ENCODE data around the gene WBP2NL. TPM values are rescaled to one million over a fixed set of nuclear protein-coding genes. Genes with fewer than 3 reads are reported as not detected.

WBP2NL gene
- total RNA-seq, 2 donors from 2014 or later, result not detected

- Mint-ChIP-seq H3K4me1 (no peaks in the 10 kb centered on the region), H3K27ac (no peak overlapping the region), H3K9me3 (peaks cover 20% of the 10 kb centered on the region), H3K27me3 (ENCODE audit: insufficient read depth) (no peaks in the 10 kb centered on the region), H3K36me3 (ENCODE audit: low read depth) (peaks cover 4% of the 10 kb centered on the region), H3K4me3 (no peak overlapping the region)
- DNase-seq, result no peak
- Histone ChIP-seq H3K9me3 (ENCODE audit: control insufficient read depth, low read length) (peaks cover 13% of the 10 kb centered on the region), H3K4me3 (ENCODE audit: low read length) (no peak overlapping the region), H3K27me3 (ENCODE audit: control insufficient read depth, insufficient read depth, low read length, poor library complexity, severe bottlenecking) (no peaks in the 10 kb centered on the region), H3K27ac (ENCODE audit: low read depth, low read length) (no peak overlapping the region), H3K9ac (ENCODE audit: extremely low read depth, low read length, poor library complexity, severe bottlenecking) (no peak overlapping the region), H3K36me3 (ENCODE audit: control insufficient read depth, insufficient read depth, low read length) (no peaks in the 10 kb centered on the region), H3K4me1 (ENCODE audit: control insufficient read depth, insufficient read depth, low read length) (no peaks in the 10 kb centered on the region)
- TF ChIP-seq, protein P1, sequence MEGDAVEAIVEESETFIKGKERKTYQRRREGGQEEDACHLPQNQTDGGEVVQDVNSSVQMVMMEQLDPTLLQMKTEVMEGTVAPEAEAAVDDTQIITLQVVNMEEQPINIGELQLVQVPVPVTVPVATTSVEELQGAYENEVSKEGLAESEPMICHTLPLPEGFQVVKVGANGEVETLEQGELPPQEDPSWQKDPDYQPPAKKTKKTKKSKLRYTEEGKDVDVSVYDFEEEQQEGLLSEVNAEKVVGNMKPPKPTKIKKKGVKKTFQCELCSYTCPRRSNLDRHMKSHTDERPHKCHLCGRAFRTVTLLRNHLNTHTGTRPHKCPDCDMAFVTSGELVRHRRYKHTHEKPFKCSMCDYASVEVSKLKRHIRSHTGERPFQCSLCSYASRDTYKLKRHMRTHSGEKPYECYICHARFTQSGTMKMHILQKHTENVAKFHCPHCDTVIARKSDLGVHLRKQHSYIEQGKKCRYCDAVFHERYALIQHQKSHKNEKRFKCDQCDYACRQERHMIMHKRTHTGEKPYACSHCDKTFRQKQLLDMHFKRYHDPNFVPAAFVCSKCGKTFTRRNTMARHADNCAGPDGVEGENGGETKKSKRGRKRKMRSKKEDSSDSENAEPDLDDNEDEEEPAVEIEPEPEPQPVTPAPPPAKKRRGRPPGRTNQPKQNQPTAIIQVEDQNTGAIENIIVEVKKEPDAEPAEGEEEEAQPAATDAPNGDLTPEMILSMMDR (conservative IDR thresholded peaks at IDR 0.05), result no peak
- 87 to 100% methylated on average over 1 to 3 of the region's 3 CpGs for WGBS, 2 experiments (ENCODE audit: insufficient coverage in 1 of 2, insufficient read length in 1 of 2)
Observed at GRCh38 chr22:42052765-42053164, 54.2 kb downstream of the WBP2NL start.

DNA sequence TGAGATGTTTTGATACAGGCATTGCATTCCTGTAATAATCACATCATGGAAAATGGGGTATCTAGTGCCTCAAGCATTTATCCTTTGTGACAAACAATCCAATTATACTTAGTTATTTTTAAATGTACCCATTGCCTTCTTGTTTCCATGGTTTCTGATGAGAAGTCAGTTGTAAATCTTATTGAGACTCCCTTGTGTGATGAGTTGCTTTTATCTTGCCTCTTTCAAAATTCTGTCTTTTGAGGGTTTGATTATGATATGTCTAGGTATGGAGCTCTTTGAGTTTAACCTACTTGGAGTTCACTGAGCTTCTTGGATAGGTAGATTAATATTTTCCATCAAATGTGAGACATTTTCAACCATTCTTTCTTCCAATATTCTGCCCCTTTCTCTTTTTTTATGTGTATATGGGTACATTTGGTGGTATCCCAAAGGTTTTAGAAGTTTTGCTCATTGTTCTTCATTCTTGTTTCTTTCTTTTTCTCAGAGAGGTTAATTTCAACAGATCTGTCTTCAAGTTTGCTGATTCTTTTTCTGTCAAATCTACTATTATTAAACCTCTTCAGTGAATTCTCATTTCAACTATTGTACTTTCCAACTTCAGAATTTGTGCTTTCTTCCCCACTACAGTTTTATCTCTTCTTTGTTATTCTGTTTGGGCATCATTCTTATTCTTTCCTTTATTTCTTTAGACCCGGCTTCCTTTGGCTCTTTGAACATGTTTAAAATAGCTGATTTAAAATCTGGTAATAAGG is 58.3 kb downstream of the WBP2NL start:
- 100% methylated on average over 1 of the region's 1 CpG; no CpG with 5 or more reads in 1 of the 2 experiments for WGBS, 2 experiments (ENCODE audit: insufficient coverage in 1 of 2, insufficient read length in 1 of 2)
- Histone ChIP-seq H3K27me3 (ENCODE audit: control insufficient read depth, insufficient read depth, low read length, poor library complexity, severe bottlenecking) (no peaks in the 10 kb centered on the region), H3K36me3 (ENCODE audit: control insufficient read depth, insufficient read depth, low read length) (peaks cover 22% of the 10 kb centered on the region), H3K4me3 (ENCODE audit: low read length) (no peak overlapping the region), H3K9ac (ENCODE audit: extremely low read depth, low read length, poor library complexity, severe bottlenecking) (no peak overlapping the region), H3K4me1 (ENCODE audit: control insufficient read depth, insufficient read depth, low read length) (no peaks in the 10 kb centered on the region), H3K27ac (ENCODE audit: low read depth, low read length) (no peak overlapping the region), H3K9me3 (ENCODE audit: control insufficient read depth, low read length) (peaks cover 25% of the 10 kb centered on the region)
- H3K9me3 Mint-ChIP-seq, result peaks cover 31% of the 10 kb centered on the region
- no peak overlapping the region for H3K4me3 Mint-ChIP-seq
- TF ChIP-seq, protein P1 (conservative IDR thresholded peaks at IDR 0.05), result no peak
- no peak overlapping the region for H3K27ac Mint-ChIP-seq
- peaks cover 37% of the 10 kb centered on the region for H3K36me3 Mint-ChIP-seq (ENCODE audit: low read depth)
- no peaks in the 10 kb centered on the region for H3K4me1 Mint-ChIP-seq
- DNase-seq, result no peak
- H3K27me3 Mint-ChIP-seq (ENCODE audit: insufficient read depth), result no peaks in the 10 kb centered on the region

- H3K36me3 Mint-ChIP-seq (ENCODE audit: low read depth), result peaks cover 59% of the 10 kb centered on the region
- Histone ChIP-seq H3K27ac (ENCODE audit: low read depth, low read length) (no peak overlapping the region), H3K9me3 (ENCODE audit: control insufficient read depth, low read length) (peaks cover 25% of the 10 kb centered on the region), H3K9ac (ENCODE audit: extremely low read depth, low read length, poor library complexity, severe bottlenecking) (no peak overlapping the region), H3K36me3 (ENCODE audit: control insufficient read depth, insufficient read depth, low read length) (peaks cover 30% of the 10 kb centered on the region), H3K4me3 (ENCODE audit: low read length) (no peak overlapping the region), H3K27me3 (ENCODE audit: control insufficient read depth, insufficient read depth, low read length, poor library complexity, severe bottlenecking) (no peaks in the 10 kb centered on the region), H3K4me1 (ENCODE audit: control insufficient read depth, insufficient read depth, low read length) (no peaks in the 10 kb centered on the region)
- 95% methylated on average over 5 of the region's 5 CpGs; no CpG with 5 or more reads in 1 of the 2 experiments for WGBS, 2 experiments (ENCODE audit: insufficient coverage in 1 of 2, insufficient read length in 1 of 2)
- H3K4me1 Mint-ChIP-seq, result peaks cover 6% of the 10 kb centered on the region
- DNase-seq, result no peak
- peaks cover 31% of the 10 kb centered on the region for H3K9me3 Mint-ChIP-seq
- no peak overlapping the region for H3K4me3 Mint-ChIP-seq
- no peaks in the 10 kb centered on the region for H3K27me3 Mint-ChIP-seq (ENCODE audit: insufficient read depth)
- TF ChIP-seq, protein P1 (conservative IDR thresholded peaks at IDR 0.05), result no peak
- no peak overlapping the region for H3K27ac Mint-ChIP-seq
Observed at GRCh38 chr22:42060489-42060888, 61.9 kb downstream of the WBP2NL start.

Measured in endodermal cell (in vitro differentiated cells).